ENCODE results near the gene NDUFS6. TPM values are rescaled to one million over a fixed set of nuclear protein-coding genes. Genes with fewer than 3 reads are reported as not detected.

The NDUFS6 gene
- total RNA-seq, 1 donor from 2014 or later, result 181 TPM

- no peak for TF ChIP-seq CTCF (conservative IDR thresholded peaks at IDR 0.05; ENCODE audit: low read depth, low read length)
- DNase-seq (ENCODE audit: low read depth), result no peak
- H3K4me3 ChIP-seq (ENCODE audit: low read depth, low read length), result no peak overlapping the region
Measured at GRCh38 chr5:1824903-1825841, 24.0 kb downstream of the NDUFS6 start.

- no peak overlapping the region for H3K4me3 ChIP-seq (ENCODE audit: low read depth, low read length)
- no peak for TF ChIP-seq CTCF (conservative IDR thresholded peaks at IDR 0.05; ENCODE audit: low read depth, low read length)
- DNase-seq (ENCODE audit: low read depth), result no peak
Measured at GRCh38 chr5:1826235-1826980, 25.2 kb downstream of the NDUFS6 start.

DNA sequence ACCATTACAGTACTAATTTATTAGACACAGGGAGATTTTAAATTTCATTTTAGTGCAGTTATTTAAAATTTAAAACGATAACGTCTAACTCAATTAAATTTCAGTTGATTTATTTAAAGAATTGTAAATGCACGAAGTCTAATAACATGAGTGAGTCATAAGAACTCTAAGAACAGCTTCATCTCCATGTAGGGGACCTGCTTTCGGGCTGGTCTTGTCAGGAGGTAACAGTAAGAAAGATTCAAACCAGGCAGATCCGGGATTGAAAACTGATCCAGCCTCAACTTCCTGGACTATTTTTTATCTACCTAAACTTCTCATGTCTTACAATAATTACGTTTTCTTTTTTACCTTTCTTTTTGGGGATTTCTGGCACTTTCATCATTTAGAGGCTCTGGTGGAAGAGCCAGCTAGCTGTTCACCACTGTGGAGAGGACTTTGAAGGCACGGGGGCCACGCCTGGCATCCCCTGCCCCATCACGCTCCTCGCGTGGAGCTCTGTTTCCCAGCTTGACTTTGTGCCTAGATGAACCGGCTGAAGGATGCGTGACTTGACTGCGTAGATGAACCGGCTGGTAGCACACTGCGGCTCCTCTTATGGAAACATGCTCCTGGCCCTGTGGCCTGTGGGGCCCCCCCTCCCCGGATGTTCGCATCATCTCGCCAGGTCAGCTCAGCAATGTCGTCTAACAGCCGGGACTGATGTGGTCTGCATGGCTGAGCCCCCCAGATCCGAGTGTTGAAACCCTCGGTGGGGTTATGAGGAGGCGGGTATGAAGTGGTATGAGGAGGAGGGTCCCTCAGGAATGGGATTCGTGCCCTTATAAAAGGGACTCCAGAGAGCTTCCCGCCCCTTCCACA lies 26.0 kb downstream of the NDUFS6 start:
- TF ChIP-seq CTCF (conservative IDR thresholded peaks at IDR 0.05; ENCODE audit: low read depth, low read length), result no peak
- DNase-seq (ENCODE audit: low read depth), result no peak
- H3K4me3 ChIP-seq (ENCODE audit: low read depth, low read length), result no peak overlapping the region

- no peak overlapping the region for H3K4me3 ChIP-seq (ENCODE audit: low read depth, low read length)
- DNase-seq (ENCODE audit: low read depth), result no peak
- TF ChIP-seq CTCF (conservative IDR thresholded peaks at IDR 0.05; ENCODE audit: low read depth, low read length), result no peak
Measured at GRCh38 chr5:1827886-1828397, 26.7 kb downstream of the NDUFS6 start.

DNA sequence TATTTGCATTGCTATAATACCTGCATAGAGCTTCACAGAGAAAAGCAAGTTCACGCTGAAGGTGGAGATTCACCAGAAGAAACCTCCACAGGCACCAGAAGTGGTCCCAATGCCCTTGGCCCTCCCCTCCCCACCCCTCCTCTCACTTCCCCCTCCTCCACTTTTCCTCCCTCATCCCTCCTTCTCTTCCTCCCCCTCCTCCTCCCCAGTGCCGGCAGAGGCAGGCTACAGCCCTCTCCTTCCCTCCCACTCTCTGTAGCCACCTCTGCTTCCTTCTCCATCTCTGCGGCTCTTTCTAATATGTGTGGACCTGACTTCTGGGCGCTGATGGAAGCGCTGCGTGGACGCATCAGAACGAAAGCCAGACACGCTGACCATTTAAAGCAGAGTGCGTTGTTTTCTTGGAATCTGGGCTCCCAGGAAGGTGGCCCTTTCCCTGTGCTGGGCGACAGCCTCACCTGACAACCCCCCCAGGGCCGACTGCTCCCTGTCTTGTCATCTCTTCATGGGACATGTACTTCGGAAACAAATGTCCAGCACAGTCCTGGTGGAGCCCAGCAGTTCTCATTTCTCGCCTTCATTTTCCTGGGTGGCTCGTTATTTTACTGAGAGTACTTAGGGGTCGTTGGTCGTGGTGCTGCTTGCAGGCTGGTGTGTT lies 29.5 kb downstream of the NDUFS6 start:
- no peak overlapping the region for H3K4me3 ChIP-seq (ENCODE audit: low read depth, low read length)
- no peak for TF ChIP-seq CTCF (conservative IDR thresholded peaks at IDR 0.05; ENCODE audit: low read depth, low read length)
- DNase-seq (ENCODE audit: low read depth), result no peak

DNA sequence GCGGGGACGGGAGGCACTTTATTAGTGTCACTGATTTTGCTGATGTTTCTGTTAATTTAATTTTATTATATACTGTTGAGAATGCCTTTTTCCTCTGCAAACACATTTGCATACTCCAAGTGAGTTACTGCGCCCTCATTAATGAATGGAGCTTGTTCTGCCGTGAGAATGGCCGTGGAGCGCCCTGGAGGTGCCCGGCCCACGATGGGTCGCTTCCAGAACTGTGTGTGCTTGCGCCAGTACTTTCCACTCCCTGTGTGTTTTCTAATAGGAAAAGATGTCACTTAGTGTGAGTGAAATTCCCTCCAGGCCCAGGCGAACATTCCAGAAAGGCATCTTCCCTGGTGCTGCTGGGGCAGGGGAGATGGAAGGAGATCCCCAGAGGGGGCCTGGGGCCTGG lies 30.1 kb downstream of the NDUFS6 start:
- no peak for TF ChIP-seq CTCF (conservative IDR thresholded peaks at IDR 0.05; ENCODE audit: low read depth, low read length)
- H3K4me3 ChIP-seq (ENCODE audit: low read depth, low read length), result no peak overlapping the region
- DNase-seq (ENCODE audit: low read depth), result no peak

Measured in epithelial cell of proximal tubule (primary cell).